Measurements from ENCODE around the gene FCER1A. TPM values are rescaled to one million over a fixed set of nuclear protein-coding genes. Genes with fewer than 3 reads are reported as not detected.

FCER1A gene
- not detected in 2 replicates for total RNA-seq (2021)
- Bru-seq, nascent RNA, result not detected
- not detected for BruChase-seq, experiment 1, labeled RNA remaining after a 2-hour chase
- BruChase-seq, experiment 2, labeled RNA remaining after a 6-hour chase, result percentile 2 among the genes with signal in this experiment
- long read RNA-seq, result 0 reads

GRCh38 chr1:159302095-159302494 is at the start of gene FCER1A:
Gene FCER1A, plus strand, starts transcription at chr1:159302336. Its CDS starts 29 bp downstream, at chr1:159302365.
- Histone ChIP-seq H3K27ac (ENCODE audit: low read depth, low read length, poor library complexity, severe bottlenecking) (no peak within 1 kb of the TSS), H3K4me3 (ENCODE audit: low read depth, low read length, poor library complexity, severe bottlenecking) (no peak within 1 kb of the TSS), H3K4me1 (ENCODE audit: insufficient read depth, low read length, poor library complexity, severe bottlenecking) (no peaks in the 10 kb centered on the region), H3K9me3 (ENCODE audit: low read depth, low read length, poor library complexity, severe bottlenecking) (no peaks in the 10 kb centered on the region), H3K36me3 (ENCODE audit: insufficient read depth, low read length, poor library complexity, severe bottlenecking) (no peaks in the 10 kb centered on the region), H3K27me3 (replicated peaks; ENCODE audit: insufficient read depth, low read depth, low read length, poor library complexity) (peaks cover 34% of the 10 kb centered on the region)
- intact Hi-C loops (cut with micrococcal nuclease; ENCODE audit: unreplicated experiment), result no loop called here
- CTCF ChIA-PET, result no interaction called here
- POLR2A ChIA-PET (ENCODE audit: low non-redundant PET), result no interaction called here
- BruUV-seq (replicated peaks), result no TSS peak
- no peak for TF ChIP-seq CTCF (conservative IDR thresholded peaks at IDR 0.05; ENCODE audit: low read depth, low read length)
- TF ChIP-seq EZH2 (IDR thresholded peaks at IDR 0.05; ENCODE audit: borderline replicate concordance, low read depth, low read length, poor library complexity, severe bottlenecking), result no peak
- DNase-seq (ENCODE audit: low spot score), result no peak

- CTCF ChIA-PET, result no interaction called here
- no peaks in the 10 kb centered on the region for H3K36me3 ChIP-seq (ENCODE audit: insufficient read depth, low read length, poor library complexity, severe bottlenecking)
These were observed 40.8 kb upstream of the FCER1A start for GRCh38 chr1:159261311-159261710.

GRCh38 chr1:159261721-159262494 is 40.2 kb upstream of the FCER1A start:
- intact Hi-C loops (cut with micrococcal nuclease; ENCODE audit: unreplicated experiment), result no loop called here
- CTCF ChIA-PET, result no interaction called here
- no TSS peak for BruUV-seq (replicated peaks)

More at GRCh38 chr1:159261311-159261710, 40.8 kb upstream of the FCER1A start:
- POLR2A ChIA-PET (ENCODE audit: low non-redundant PET), result no interaction called here
- no TSS peak for BruUV-seq (replicated peaks)
- TF ChIP-seq EZH2 (IDR thresholded peaks at IDR 0.05; ENCODE audit: borderline replicate concordance, low read depth, low read length, poor library complexity, severe bottlenecking), result no peak
- intact Hi-C loops (cut with micrococcal nuclease; ENCODE audit: unreplicated experiment), result no loop called here
- no peaks in the 10 kb centered on the region for H3K4me1 ChIP-seq (ENCODE audit: insufficient read depth, low read length, poor library complexity, severe bottlenecking)
- no peak overlapping the region for H3K27ac ChIP-seq (ENCODE audit: low read depth, low read length, poor library complexity, severe bottlenecking)
- H3K4me3 ChIP-seq (ENCODE audit: low read depth, low read length, poor library complexity, severe bottlenecking), result no peak overlapping the region
- H3K9me3 ChIP-seq (ENCODE audit: low read depth, low read length, poor library complexity, severe bottlenecking), result no peaks in the 10 kb centered on the region
- DNase-seq (ENCODE audit: low spot score), result no peak
- H3K27me3 ChIP-seq (replicated peaks; ENCODE audit: insufficient read depth, low read depth, low read length, poor library complexity), result peaks cover 3% of the 10 kb centered on the region

More at GRCh38 chr1:159261721-159262494, 40.2 kb upstream of the FCER1A start:
- POLR2A ChIA-PET (ENCODE audit: low non-redundant PET), result no interaction called here
- Histone ChIP-seq H3K9me3 (ENCODE audit: low read depth, low read length, poor library complexity, severe bottlenecking) (no peaks in the 10 kb centered on the region), H3K4me1 (ENCODE audit: insufficient read depth, low read length, poor library complexity, severe bottlenecking) (no peaks in the 10 kb centered on the region), H3K27me3 (replicated peaks; ENCODE audit: insufficient read depth, low read depth, low read length, poor library complexity) (peaks cover 3% of the 10 kb centered on the region), H3K27ac (ENCODE audit: low read depth, low read length, poor library complexity, severe bottlenecking) (no peak overlapping the region), H3K4me3 (ENCODE audit: low read depth, low read length, poor library complexity, severe bottlenecking) (no peak overlapping the region), H3K36me3 (ENCODE audit: insufficient read depth, low read length, poor library complexity, severe bottlenecking) (no peaks in the 10 kb centered on the region)
- DNase-seq (ENCODE audit: low spot score), result no peak
- no peak for TF ChIP-seq EZH2 (IDR thresholded peaks at IDR 0.05; ENCODE audit: borderline replicate concordance, low read depth, low read length, poor library complexity, severe bottlenecking)
- TF ChIP-seq CTCF (conservative IDR thresholded peaks at IDR 0.05; ENCODE audit: low read depth, low read length), result no peak

Data from A673 (cell line).